Endometrial microvascular endothelial cells (primary cell): ENCODE measurements around the gene PPIF. TPM values are rescaled to one million over a fixed set of nuclear protein-coding genes. Genes with fewer than 3 reads are reported as not detected.

Experiments used
- in situ Hi-C: cut with HindIII; loops from 2 replicates; pipeline ENCODE4 v1.10.0; 2017; ENCODE audit warnings: low sequenced_read_pairs, low pct_unique_long_range_greater_than_20kb; ENCODE audit errors: inconsistent ontology term
- total RNA-seq: library from RNA; depleted of rRNA; stranded (reverse); fragments of >200 nt; gene quantifications from one replicate; pipeline ENCODE4 v1.2.3, GENCODE V29; 2015; ENCODE audit errors: inconsistent ontology term

PPIF gene
- total RNA-seq, 1 donor from 2014 or later, result 58.5 TPM

GRCh38 chr10:79404231-79404609, 57.0 kb downstream of the PPIF start:
- in situ Hi-C loops, result no loop called here

DNA sequence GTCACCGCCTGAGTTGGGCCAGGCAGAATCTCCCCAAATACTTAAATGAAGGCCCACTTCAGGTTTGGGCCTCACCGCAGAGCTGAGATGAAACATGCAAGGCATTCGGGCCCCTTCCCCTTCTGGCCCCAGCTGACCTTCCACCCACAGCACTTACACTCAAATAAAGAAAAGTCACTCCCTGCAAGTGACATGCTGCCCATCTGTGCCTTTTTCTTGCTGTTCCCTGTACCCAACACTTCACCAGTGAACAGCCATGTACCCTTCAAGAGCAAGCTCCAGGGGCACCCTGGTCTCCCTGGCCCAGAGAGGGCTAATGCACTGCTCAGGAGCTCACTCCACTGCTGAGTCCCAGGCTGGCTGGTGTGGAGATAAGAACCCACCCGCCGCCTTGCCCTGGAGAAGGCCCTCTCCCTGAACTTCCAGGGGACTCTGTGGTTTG, 57.4 kb downstream of the PPIF start:
- in situ Hi-C loops, result no loop called here

Other genes with a start within 250 kb of the PPIF start
- gene ZCCHC24, start 98.2 kb downstream of the PPIF start, total RNA-seq, result 5.6 TPM
- gene EIF5AL1, start 165.1 kb downstream of the PPIF start, total RNA-seq, result 0.37 TPM
- not detected for gene SFTPA2, start 212.9 kb downstream of the PPIF start, total RNA-seq